ENCODE measurements around the gene MXD1.

DNA sequence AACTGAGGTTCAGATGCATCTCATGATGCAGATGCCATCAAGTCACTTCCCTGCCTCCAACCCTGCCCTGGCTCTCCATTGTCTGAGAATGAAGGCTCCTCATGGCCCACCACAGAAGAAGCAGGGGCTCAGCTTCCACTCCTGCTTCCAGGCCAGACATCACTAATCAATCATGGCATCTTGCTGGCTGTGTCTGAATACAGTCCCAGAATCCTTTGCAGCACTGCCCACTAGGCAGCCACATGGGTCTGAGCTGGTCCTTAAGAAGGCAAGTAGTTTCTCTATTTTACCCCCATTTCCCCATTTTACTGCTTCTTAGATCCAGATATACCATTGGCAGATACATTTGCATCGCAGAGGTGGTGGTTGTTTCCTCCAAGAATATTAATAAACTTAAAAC is 39.2 kb downstream of the MXD1 start:
- no peak for TF ChIP-seq POLR2A (IDR thresholded peaks at IDR 0.05)
- TF ChIP-seq, protein P1, sequence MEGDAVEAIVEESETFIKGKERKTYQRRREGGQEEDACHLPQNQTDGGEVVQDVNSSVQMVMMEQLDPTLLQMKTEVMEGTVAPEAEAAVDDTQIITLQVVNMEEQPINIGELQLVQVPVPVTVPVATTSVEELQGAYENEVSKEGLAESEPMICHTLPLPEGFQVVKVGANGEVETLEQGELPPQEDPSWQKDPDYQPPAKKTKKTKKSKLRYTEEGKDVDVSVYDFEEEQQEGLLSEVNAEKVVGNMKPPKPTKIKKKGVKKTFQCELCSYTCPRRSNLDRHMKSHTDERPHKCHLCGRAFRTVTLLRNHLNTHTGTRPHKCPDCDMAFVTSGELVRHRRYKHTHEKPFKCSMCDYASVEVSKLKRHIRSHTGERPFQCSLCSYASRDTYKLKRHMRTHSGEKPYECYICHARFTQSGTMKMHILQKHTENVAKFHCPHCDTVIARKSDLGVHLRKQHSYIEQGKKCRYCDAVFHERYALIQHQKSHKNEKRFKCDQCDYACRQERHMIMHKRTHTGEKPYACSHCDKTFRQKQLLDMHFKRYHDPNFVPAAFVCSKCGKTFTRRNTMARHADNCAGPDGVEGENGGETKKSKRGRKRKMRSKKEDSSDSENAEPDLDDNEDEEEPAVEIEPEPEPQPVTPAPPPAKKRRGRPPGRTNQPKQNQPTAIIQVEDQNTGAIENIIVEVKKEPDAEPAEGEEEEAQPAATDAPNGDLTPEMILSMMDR (IDR thresholded peaks at IDR 0.05) = no peak
